Left cardiac atrium (tissue), 4 donors: Measurements from ENCODE around the gene RHOBTB3. TPM values are rescaled to one million over a fixed set of nuclear protein-coding genes. Genes with fewer than 3 reads are reported as not detected.
"Not testable (repeated sequence)": the region's sequence is repeated elsewhere in the genome, so short reads cannot be mapped to it uniquely, and the experiment has no call there.

Source experiments
- ATAC-seq, 2 donors: fragments of 200-7000 bp; cut with Tn5 transposase; one replicate each; pipeline ENCODE4 v1.9.1; 2020; ENCODE audit warnings: mild to moderate bottlenecking in 2 of 2, moderate library complexity in 2 of 2
- DNase-seq: peaks from one replicate; pipeline ENCODE4 v3.0.0-alpha.2; 2020
- intact Hi-C, 2 donors: fragments of 100-400 bp; cut with DNase I; formaldehyde crosslinking; loops; one replicate each; pipeline versions ENCODE4 v1.14.1 to v1.15.1; 2022 to 2023
- total RNA-seq, 2 donors: library from RNA; stranded (reverse); fragmentation: NEBNext Ultra II Directional; extraction: Animal tissue kit (Norgen Biotek cat#: 25700); gene quantifications; one replicate each; pipeline ENCODE4 v1.2.1, GENCODE V29; 2021
- donor health status: DM: no; HTN: yes; CAD: no.
- donor health status: DM: no; HTN: yes; CAD: no; lungs with severe emphysema.
- donor health status: DM: yes; HTN: yes; CAD: no.
- donor health status: Dilated cardiomyopathy.

The RHOBTB3 gene
- total RNA-seq, 2 donors from 2014 or later: 101 to 110 TPM

DNA sequence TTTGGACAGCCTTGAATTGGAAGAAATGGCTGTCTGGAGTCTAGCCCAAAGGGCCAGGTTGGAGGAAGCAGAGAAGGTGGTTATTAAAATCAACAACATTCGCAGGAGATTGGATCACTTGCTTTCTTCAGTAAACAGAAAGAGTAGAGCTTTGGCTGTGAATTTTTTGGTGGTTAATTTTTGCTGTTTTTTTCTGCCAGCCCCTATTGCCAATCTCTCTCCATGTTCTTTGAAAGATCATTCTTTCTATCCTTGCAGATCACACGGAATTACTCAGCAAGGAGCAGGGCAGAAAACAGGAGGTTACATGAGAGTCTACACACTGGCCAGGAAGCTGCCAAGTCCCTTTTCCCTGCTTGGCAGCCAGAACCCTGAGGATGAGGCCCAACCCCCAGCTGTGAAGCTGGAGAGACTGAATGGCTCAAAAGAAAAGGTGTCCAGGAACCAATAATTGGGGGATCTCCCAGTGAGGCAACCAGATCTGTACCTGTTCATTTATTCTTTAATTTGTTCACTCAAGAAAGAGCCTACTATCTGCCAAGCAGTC is 78.4 kb downstream of the RHOBTB3 start:
- ATAC-seq (peak; percentile 60 to 68), DNase-seq (no peak)
- intact Hi-C loops: no loop called here

DNA sequence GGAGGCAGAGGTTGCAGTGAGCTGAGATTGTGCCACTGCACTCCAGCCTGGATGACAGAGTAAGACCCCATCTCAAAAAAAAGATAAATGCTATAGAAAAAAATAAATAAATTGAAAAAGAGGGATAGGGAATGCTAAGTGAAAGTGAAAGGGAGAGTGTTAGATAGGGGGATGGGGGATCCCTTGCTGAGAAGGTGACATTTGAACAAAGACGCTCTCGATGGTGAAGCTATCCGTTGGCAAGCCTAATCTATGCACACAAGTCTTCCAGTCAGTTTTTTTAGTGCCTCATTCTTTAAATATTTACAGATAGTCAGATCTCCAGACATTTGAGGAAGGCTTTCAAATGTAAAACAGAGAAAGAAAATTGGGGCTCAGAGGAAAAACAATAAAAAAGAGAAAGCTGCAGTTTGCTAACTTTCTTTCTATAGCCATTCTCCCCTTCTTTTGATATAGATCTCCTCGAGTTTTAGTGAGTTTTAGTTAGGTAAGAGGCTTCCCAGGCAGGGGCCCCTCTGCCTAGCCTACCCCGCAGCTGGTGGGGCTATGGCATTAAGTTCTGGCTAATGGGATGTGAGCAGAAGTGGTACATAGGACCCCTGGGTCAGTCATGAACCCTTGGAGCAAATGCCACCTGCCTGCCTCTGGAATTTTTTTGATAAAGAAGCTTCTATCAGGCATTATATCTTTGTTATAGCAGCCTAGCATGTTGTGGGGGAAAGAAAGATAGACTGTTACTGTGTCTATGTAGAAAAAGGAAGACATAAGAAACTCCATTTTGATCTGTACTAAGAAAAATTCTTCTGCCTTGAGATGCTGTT is 79.4 kb downstream of the RHOBTB3 start:
- ATAC-seq (no peak), DNase-seq (no peak)
- intact Hi-C loops: no loop called here

DNA sequence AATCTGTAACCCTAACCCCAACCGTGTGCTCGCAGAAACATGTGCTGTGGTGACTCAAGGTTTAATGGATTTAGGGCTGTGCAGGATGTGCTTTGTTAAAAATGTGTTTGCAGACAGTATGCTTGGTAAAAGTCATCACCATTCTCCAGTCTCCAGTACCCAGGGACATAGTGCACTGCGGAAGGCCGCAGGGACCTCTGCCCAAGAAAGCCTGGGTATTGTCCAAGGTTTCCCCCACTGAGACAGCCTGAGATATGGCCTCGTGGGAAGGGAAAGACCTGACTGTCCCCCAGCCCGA is 79.9 kb downstream of the RHOBTB3 start:
- DNase-seq, ATAC-seq, intact Hi-C loops: not testable (repeated sequence)

DNA sequence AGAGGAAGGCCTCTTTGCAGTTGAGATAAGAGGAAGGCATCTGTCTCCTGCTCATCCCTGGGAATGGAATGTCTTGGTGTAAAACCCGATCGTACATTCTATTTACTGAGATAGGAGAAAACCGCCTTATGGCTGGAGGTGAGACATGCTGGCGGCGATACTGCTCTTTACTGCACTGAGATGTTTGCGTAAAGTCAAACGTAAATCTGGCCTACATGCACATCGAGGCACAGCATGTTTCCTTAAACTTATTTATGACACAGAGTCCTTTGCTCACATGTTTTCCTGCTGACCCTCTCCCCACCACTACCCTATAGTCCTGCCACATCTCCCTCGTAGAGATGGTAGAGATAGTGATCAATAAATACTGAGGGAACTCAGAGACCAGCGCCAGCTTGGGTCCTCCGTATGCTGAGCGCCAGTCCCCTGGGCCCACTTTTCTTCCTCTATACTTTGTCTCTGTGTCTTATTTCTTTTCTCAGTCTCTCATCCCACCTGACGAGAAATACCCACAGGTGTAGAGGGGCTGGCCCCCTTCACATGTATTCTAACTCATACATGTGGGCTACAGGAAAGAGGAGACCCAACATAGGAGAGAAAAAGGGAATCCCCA is 80.4 kb downstream of the RHOBTB3 start:
- DNase-seq, ATAC-seq, intact Hi-C loops: not testable (repeated sequence)

DNA sequence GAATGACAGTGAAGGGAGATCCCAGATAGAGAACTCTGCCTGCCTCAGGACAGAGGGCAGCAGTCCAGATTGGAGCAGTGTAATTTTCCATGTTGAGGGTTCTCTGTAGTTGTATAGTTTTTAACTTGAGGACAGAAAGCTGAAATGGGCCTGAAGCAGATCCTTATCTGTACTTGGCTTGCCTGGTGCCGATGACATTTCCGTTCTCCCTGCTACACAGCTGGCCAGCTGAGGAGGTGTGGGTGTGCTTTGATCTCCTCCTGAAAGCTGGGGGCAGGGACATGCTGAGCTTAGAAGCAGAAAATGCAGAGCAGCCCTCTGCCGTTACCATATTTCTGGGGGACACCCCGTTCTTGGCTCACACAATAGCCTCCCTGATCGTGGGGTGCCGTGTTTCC is 80.9 kb downstream of the RHOBTB3 start:
- DNase-seq (no peak), ATAC-seq (peak in 1 of 2 donors; percentile 36)
- intact Hi-C loops: no loop called here

DNA sequence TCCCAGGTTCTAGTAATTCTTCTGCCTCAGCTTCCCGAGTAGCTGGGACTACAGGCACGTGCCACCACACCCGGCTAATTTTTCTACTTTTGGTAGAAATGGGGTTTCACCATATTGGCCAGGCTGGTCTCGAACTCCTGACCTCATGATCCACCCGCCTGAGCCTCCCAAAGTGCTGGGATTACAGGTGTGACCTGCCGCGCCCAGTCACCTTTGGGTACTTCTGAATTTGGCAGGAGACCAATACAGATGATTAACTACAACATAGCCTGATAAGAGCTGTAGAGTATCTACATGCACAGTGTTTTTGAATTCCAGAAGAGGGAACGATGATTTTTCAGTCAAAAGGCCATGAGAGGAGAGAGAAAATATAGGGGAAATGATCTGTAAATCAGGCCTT is 81.9 kb downstream of the RHOBTB3 start:
- intact Hi-C loops: not testable (repeated sequence)

DNA sequence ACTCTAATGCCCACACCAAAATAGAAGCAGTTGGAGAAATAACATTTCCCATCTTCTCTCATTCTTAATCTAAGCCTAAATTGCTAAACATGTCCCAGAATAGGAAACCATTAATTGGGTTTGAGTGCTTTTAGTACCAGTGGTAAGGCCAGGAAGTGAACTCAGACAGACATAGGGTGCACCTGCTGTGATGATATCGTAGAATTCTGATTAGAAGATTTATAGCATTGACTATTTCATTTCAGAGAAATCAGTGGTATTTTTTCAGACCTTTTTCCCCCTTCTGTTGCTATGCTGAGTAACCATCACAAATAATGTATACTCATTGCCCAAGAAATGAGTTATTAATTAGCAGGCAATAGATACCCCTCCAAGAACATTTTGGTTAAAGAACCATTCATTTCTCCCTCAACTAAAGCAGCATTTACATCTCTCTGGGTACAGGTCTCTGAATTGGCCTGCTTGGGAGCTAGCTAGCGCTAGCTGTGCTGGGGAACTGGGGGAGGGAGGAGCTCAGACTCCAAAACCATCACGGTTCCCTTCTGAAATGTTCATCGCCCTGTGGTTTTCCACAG is 84.1 kb downstream of the RHOBTB3 start:
- intact Hi-C loops: no loop called here
- DNase-seq: no peak
- no peak for ATAC-seq

More for the DNA sequence above, 81.9 kb downstream of the RHOBTB3 start:
- not testable (repeated sequence) for ATAC-seq, DNase-seq

DNA sequence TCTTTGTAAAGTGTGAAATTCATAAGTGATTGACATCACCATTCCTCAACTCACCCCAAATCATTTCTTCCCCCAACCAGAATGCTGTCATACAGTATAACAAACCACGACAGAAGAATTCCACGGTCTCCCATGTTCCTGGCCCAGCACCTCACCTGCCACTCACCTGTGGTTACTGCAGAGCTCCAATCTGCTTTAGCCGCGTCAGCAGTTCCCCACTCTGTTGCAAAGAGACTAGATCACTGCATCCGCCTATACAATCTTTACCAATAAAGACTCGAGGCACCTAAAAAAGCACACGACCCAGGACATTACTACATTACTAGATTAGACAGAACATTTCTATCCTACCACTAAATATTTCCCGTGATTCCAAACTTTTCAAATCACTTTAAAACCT is 85.2 kb downstream of the RHOBTB3 start:
- no peak for DNase-seq
- intact Hi-C loops: no loop called here
- ATAC-seq: no peak

DNA sequence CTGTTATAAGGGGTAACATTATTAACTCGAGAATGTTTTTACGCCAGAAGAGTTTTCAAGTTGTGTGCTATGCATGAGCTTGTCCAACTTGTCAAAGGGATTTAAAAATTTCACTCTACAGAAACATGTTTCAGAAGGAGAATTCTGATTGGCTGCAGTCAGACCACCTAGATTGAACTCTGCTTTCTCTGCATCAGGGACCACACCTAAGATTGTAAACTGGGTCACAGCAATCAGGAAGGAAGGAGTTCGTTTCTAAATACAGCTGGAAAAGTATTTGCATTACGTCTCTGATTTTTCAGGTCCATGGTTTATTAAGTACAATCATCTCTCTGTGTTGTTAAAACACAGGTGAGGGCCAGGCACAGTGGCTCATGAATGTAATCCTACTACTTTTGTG is 85.6 kb downstream of the RHOBTB3 start:
- intact Hi-C loops: no loop called here
- DNase-seq: no peak
- ATAC-seq: no peak

DNA sequence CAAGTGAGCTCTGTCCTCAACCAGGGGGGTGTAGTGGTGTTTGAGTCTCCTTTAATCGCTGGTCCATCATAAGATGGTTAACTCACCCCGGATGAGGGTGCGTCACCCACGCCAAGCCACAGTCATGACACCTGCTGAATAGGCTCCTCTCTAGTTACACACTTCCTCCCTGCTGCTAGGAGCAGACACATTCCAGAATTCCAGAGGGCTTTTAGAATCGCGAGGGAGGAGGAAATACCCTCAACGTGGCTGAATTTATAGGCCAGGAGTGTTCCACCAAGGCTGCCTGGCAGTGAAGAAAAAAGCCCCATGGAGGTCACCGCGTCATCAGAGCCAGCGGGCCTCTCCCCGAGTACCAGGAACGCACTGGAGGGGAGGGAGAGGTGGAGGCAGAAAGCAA is 86.3 kb downstream of the RHOBTB3 start:
- DNase-seq (no peak), ATAC-seq (peak in 1 of 2 donors; percentile 2)
- intact Hi-C loops: no loop called here

DNA sequence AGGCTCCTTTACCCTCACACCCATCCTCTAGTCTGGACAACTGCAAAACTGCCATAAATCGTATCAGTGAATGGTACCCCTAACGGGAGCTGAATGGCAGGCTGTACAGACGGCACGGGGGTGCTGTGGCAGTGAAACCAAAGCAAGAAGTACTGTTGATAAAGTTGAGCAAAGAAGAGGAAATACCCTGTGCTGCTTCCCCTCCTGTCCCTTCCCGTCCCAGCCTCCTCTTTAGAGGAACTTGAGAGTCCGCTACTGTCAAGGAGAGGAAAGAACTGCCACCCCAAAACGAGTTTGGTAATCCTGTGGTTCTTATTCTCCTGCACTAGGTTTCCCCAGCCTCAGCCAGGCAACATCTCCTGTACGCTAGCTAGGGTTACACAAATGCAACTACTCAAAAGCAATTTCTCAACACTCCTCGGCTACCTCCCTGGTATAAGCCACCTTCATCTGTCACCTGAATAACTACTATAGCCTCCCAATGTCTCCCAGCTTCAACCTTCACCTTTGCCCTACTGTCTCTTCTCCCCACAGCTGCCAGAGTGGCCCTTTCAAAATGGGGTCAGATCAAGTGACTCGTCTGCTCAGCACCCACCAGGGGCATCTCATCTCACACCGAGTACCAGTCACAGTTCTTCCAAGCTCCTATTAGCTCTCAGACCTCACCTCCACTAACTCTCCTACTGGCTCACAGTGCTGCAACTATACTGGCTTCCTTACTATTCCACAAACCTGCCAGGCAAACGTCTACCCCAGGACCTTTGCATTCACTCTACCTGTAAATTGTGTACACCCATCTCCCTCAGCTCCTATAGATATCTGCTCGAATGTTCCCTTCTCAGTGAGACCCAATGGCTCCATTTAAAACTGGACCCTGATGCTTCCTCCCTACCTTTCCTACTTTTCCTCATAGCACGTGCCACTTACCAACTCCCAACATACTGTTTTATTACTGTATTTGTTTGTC is 87.3 kb downstream of the RHOBTB3 start:
- peak; percentile 7 to 12 for ATAC-seq
- no peak for DNase-seq
- intact Hi-C loops: no loop called here

DNA sequence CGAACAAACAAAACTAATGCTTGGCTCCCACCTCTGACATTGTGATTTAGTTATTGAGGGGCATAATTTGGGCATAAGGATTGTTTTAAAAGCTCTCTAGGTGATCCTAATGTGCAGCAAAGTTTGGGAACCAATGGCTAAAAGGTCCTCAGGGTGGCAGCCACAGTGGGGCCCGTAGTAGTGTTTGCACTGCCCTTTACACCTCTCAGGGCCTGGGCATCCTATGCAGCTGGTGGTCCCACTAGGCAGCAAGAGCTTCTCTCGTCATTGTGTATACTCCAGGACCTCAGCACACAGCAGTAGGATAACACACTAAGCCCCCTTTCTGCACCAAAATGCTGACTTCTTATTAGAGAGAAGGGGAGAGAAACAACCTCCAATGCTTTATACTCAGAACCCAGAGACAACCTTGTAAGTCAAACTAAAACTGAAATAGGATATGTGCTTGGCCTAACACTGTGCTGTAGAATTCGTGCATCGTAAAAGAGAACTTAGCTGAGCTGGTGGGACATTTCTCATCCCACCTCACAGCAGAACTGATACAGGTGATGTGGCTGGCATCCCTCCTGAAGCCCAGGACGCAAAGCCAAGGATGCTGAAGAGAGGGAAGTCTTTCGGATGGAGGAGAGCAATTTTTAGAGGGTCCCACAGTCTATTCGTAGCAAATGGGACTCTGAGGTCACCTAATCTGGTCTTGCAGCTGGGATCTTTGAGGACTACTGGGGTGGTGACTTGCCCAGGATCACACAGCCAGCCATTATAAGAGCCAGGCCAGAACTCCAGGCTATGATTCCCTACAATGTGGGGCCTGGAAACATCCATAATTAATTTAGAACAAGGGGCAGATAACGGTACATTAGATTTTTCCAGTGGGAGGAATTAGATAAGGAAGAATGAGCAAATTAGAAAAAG is 90.2 kb downstream of the RHOBTB3 start:
- intact Hi-C loops: no loop called here
- ATAC-seq (no peak), DNase-seq (no peak)

DNA sequence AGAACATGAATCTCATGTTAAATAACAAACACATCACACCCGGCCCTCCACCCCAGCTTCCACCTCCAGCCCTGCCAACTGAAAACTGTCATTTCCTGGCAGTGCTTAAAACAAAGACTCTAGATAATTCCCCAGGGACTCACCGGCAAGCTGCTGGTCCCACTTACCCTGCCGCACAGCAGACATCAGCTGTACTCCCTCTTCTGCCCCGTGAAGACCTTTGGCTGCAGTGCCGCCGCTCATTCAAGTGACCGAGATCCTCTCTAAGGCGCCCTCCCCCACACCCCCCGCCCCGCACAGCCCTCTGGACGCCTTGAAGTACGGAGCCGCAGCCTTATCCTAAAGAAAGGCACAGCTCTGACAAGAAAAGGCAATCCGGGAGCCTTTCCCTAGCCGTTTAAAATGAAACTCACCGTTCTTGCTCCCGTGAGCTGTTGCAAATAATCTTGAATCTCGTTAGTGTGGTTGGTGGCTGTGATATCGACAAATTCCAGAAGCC is 91.0 kb downstream of the RHOBTB3 start:
- DNase-seq (peak; percentile 71), ATAC-seq (peak; percentile 68 to 73)
- intact Hi-C loops: no loop called here

DNA sequence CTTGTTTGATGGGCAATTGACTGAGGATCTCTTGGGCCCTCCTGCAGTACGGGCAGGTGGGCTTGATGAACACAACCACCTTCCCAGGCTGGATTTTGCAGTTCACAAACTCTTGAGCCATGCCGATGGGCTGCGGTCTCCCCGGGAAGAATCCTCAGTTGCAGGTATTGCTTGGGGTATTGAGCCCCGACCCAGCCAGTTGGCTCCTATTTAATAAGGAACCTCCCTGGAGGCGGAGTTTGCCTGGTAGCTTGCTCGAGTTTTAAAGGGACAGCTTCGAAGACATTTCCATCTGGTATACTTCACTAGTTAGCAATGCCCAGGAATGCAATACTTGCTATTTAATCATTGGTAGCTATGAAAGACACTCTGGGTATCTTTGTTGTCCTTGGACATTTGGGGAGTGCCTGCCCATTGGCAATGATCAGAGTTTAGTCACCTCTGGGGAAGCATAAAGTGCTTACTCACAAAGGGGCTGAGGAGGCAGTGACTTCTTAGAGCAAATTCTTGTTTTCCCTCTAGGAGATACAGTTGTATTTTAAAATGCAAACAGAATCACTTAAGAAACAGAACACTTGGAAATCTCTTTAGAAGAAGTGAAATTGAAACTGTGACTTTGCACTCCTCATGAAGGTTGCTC is 91.5 kb downstream of the RHOBTB3 start, which contains the start of gene GLRX:
TSS of gene GLRX (minus strand) at position 185 of the 640 bp plus-strand sequence. CDS start at position 121, 64 bp downstream.
- intact Hi-C loops: no loop called here
- DNase-seq: peak; percentile 76
- ATAC-seq: peak; percentile 78

DNA sequence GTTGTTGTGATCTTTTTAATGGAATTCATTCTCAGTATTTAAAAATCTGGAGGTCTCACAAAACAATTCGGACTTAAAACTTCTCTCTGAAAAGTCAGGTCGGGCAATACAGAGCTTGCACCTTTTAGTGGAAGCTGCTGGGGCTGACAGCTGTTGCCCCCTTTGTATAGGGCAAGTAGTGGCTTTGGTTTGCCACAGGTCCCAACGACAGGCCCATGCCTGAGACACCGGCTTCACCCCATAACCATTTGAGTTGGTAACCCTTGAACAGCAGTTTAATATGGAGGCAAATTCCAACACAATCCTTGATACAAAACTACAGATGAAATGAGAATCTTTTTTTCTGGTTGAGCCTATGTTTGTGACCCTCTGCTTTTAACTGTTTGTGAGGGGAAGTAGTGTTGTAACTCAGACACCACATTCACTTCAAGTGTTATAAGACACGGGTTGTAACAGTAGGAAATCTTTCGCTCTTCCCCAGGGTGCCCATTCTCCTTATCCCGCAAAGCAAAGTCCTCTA is 92.1 kb downstream of the RHOBTB3 start:
- intact Hi-C loops: no loop called here
- ATAC-seq (no peak), DNase-seq (no peak)

DNA sequence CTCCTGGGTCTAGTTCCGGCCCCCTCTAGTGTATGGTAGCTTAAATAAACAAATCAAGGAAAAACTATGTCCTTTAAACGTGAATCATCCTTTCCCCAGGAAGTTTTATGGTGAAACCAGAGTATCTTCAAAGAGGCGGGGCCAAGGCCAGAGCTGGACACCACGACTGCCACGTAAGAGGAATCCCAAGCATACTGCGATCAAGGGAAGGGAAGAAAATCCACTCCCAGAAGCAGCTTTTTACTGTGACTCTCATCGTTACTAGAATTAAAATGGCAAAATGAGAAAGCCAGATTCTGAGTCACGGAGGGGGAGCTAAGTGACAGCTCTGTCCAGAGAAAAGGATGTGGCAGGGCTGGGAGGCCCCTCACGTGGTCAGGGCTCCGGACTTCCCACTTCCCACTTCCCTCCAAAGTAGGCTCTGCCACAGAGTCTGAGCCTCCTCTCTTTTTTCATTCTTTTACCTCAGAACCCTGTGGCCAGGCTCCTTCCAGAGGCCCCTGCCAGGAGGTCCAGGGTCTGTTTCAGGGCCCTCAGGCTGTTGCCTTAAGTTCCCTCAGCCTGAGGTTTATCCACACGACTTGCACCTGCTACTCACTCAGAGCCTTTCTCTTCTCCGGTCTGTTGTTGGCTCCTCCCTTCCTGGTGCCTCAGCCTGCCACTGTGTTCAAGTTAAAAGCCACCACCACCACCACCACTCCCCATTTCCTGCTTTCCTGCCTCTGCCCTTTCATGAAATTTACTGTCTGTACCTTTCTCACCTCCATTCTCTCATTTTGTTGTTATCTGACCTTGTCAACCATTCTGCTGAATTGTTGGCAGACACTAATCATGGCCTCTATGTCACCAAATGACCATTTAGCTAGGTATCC is 92.8 kb downstream of the RHOBTB3 start:
- intact Hi-C loops: no loop called here
- DNase-seq (peak; percentile 74), ATAC-seq (peak; percentile 60 to 76)
